ENCODE measurements around the gene PARD3B. TPM values are rescaled to one million over a fixed set of nuclear protein-coding genes. Genes with fewer than 3 reads are reported as not detected.

Gene PARD3B
- polyA plus RNA-seq, 6 donors from 2014 or later: not detected

- Mint-ChIP-seq H3K4me3 (no peak overlapping the region), H3K27me3 (no peaks in the 10 kb centered on the region), H3K9me3 (no peaks in the 10 kb centered on the region), H3K27ac (no peak overlapping the region), H3K36me3 (no peaks in the 10 kb centered on the region), H3K4me1 (no peaks in the 10 kb centered on the region)
- DNase-seq (no peak), ATAC-seq (ENCODE audit: low read depth in 2 of 2) (no peak)
Measured at GRCh38 chr2:204687776-204688175, 142.5 kb downstream of the PARD3B start.

- H3K4me3 Mint-ChIP-seq: no peak overlapping the region
- DNase-seq: no peak
- ATAC-seq (ENCODE audit: low read depth in 2 of 2): no peak
- H3K27me3 Mint-ChIP-seq: no peaks in the 10 kb centered on the region
- H3K9me3 Mint-ChIP-seq: no peaks in the 10 kb centered on the region
- no peaks in the 10 kb centered on the region for H3K36me3 Mint-ChIP-seq
- H3K27ac Mint-ChIP-seq: no peak overlapping the region
- H3K4me1 Mint-ChIP-seq: no peaks in the 10 kb centered on the region
Measured at GRCh38 chr2:204691911-204692510, 146.7 kb downstream of the PARD3B start.

GRCh38 chr2:204692790-204693189 is 147.5 kb downstream of the PARD3B start:
- Mint-ChIP-seq H3K36me3 (no peaks in the 10 kb centered on the region), H3K9me3 (no peaks in the 10 kb centered on the region), H3K27me3 (peaks cover 0 to 4% (median 0%) of the 10 kb centered on the region in 3 donors), H3K4me3 (no peak overlapping the region), H3K4me1 (no peaks in the 10 kb centered on the region), H3K27ac (no peak overlapping the region)
- DNase-seq (no peak), ATAC-seq (ENCODE audit: low read depth in 2 of 2) (no peak)

GRCh38 chr2:204693262-204693661 is 148.0 kb downstream of the PARD3B start:
- Mint-ChIP-seq H3K4me1 (no peaks in the 10 kb centered on the region), H3K27ac (no peak overlapping the region), H3K4me3 (no peak overlapping the region), H3K27me3 (peaks cover 0 to 4% (median 0%) of the 10 kb centered on the region in 3 donors), H3K9me3 (no peaks in the 10 kb centered on the region), H3K36me3 (no peaks in the 10 kb centered on the region)
- no peak for ATAC-seq (ENCODE audit: low read depth in 2 of 2)
- no peak for DNase-seq

- H3K4me1 Mint-ChIP-seq: no peaks in the 10 kb centered on the region
- H3K4me3 Mint-ChIP-seq: no peak overlapping the region
- DNase-seq (no peak), ATAC-seq (ENCODE audit: low read depth in 2 of 2) (no peak)
- H3K9me3 Mint-ChIP-seq: no peaks in the 10 kb centered on the region
- H3K27me3 Mint-ChIP-seq: peaks cover 0 to 4% (median 0%) of the 10 kb centered on the region in 3 donors
- no peaks in the 10 kb centered on the region for H3K36me3 Mint-ChIP-seq
- no peak overlapping the region for H3K27ac Mint-ChIP-seq
Measured at GRCh38 chr2:204695506-204695905, 150.2 kb downstream of the PARD3B start.

- Mint-ChIP-seq H3K27me3 (peaks cover 0 to 4% (median 0%) of the 10 kb centered on the region in 3 donors), H3K9me3 (no peaks in the 10 kb centered on the region), H3K4me1 (no peaks in the 10 kb centered on the region), H3K27ac (no peak overlapping the region), H3K4me3 (no peak overlapping the region), H3K36me3 (no peaks in the 10 kb centered on the region)
- ATAC-seq (ENCODE audit: low read depth in 2 of 2) (no peak), DNase-seq (no peak)
Measured at GRCh38 chr2:204696124-204696523, 150.8 kb downstream of the PARD3B start.

GRCh38 chr2:204705243-204705932 is 160.1 kb downstream of the PARD3B start:
- Mint-ChIP-seq H3K27me3 (no peaks in the 10 kb centered on the region), H3K4me3 (no peak overlapping the region), H3K36me3 (no peaks in the 10 kb centered on the region), H3K4me1 (no peaks in the 10 kb centered on the region), H3K9me3 (no peaks in the 10 kb centered on the region), H3K27ac (no peak overlapping the region)
- no peak for ATAC-seq (ENCODE audit: low read depth in 2 of 2)
- no peak for DNase-seq

GRCh38 chr2:204706939-204707338 is 161.7 kb downstream of the PARD3B start:
- Mint-ChIP-seq H3K4me1 (no peaks in the 10 kb centered on the region), H3K36me3 (no peaks in the 10 kb centered on the region), H3K4me3 (no peak overlapping the region), H3K27ac (no peak overlapping the region), H3K27me3 (no peaks in the 10 kb centered on the region), H3K9me3 (no peaks in the 10 kb centered on the region)
- DNase-seq (no peak), ATAC-seq (ENCODE audit: low read depth in 2 of 2) (no peak)

GRCh38 chr2:204713211-204713610 is 167.9 kb downstream of the PARD3B start:
- ATAC-seq (ENCODE audit: low read depth in 2 of 2) (no peak), DNase-seq (no peak)
- no peaks in the 10 kb centered on the region for H3K4me1 Mint-ChIP-seq
- H3K27me3 Mint-ChIP-seq: no peaks in the 10 kb centered on the region
- no peak overlapping the region for H3K27ac Mint-ChIP-seq
- peaks cover 0 to 13% (median 4%) of the 10 kb centered on the region in 7 donors for H3K9me3 Mint-ChIP-seq
- H3K36me3 Mint-ChIP-seq: no peaks in the 10 kb centered on the region
- H3K4me3 Mint-ChIP-seq: no peak overlapping the region

- Mint-ChIP-seq H3K36me3 (no peaks in the 10 kb centered on the region), H3K4me1 (no peaks in the 10 kb centered on the region), H3K27ac (no peak overlapping the region), H3K4me3 (no peak overlapping the region), H3K27me3 (no peaks in the 10 kb centered on the region), H3K9me3 (peaks cover 0 to 13% (median 4%) of the 10 kb centered on the region in 7 donors)
- no peak for DNase-seq
- ATAC-seq (ENCODE audit: low read depth in 2 of 2): no peak
Measured at GRCh38 chr2:204715361-204715760, 170.1 kb downstream of the PARD3B start.

GRCh38 chr2:204717591-204717990 is 172.3 kb downstream of the PARD3B start:
- no peaks in the 10 kb centered on the region for H3K27me3 Mint-ChIP-seq
- peaks cover 0 to 13% (median 4%) of the 10 kb centered on the region in 7 donors for H3K9me3 Mint-ChIP-seq
- no peaks in the 10 kb centered on the region for H3K36me3 Mint-ChIP-seq
- DNase-seq (no peak), ATAC-seq (ENCODE audit: low read depth in 2 of 2) (no peak)
- no peak overlapping the region for H3K27ac Mint-ChIP-seq
- no peak overlapping the region for H3K4me3 Mint-ChIP-seq
- no peaks in the 10 kb centered on the region for H3K4me1 Mint-ChIP-seq

- no peak overlapping the region for H3K4me3 Mint-ChIP-seq
- H3K27ac Mint-ChIP-seq: no peak overlapping the region
- H3K27me3 Mint-ChIP-seq: no peaks in the 10 kb centered on the region
- no peaks in the 10 kb centered on the region for H3K36me3 Mint-ChIP-seq
- H3K4me1 Mint-ChIP-seq: no peaks in the 10 kb centered on the region
- ATAC-seq (ENCODE audit: low read depth in 2 of 2) (no peak), DNase-seq (no peak)
- H3K9me3 Mint-ChIP-seq: peaks cover 0 to 13% (median 4%) of the 10 kb centered on the region in 7 donors
Measured at GRCh38 chr2:204718607-204719006, 173.3 kb downstream of the PARD3B start.

- Mint-ChIP-seq H3K4me3 (no peak overlapping the region), H3K36me3 (no peaks in the 10 kb centered on the region), H3K27me3 (no peaks in the 10 kb centered on the region), H3K4me1 (no peaks in the 10 kb centered on the region), H3K27ac (peak overlapping the region in 1 of 6 donors; percentile 9), H3K9me3 (peaks cover 0 to 13% (median 4%) of the 10 kb centered on the region in 7 donors)
- DNase-seq (no peak), ATAC-seq (ENCODE audit: low read depth in 2 of 2) (no peak)
Measured at GRCh38 chr2:204720874-204721273, 175.6 kb downstream of the PARD3B start.

- H3K36me3 Mint-ChIP-seq: no peaks in the 10 kb centered on the region
- no peak overlapping the region for H3K27ac Mint-ChIP-seq
- ATAC-seq (ENCODE audit: low read depth in 2 of 2): no peak
- no peak overlapping the region for H3K4me3 Mint-ChIP-seq
- no peaks in the 10 kb centered on the region for H3K4me1 Mint-ChIP-seq
- peaks cover 0 to 13% (median 3%) of the 10 kb centered on the region in 7 donors for H3K9me3 Mint-ChIP-seq
- DNase-seq: no peak
- H3K27me3 Mint-ChIP-seq: no peaks in the 10 kb centered on the region
Measured at GRCh38 chr2:204722207-204722606, 176.9 kb downstream of the PARD3B start.
